Activated CD8-positive, alpha-beta memory T cell treated with anti-CD3 and anti-CD28 coated beads for 4 hours (primary cell): ENCODE results near the gene GPR39.

ENCODE experiments used
- DNase-seq, 2 donors: peaks; one replicate each; pipeline ENCODE4 v3.0.0-alpha.2; 2020; ENCODE audit warnings: low read depth in 2 of 2

GPR39 gene

GRCh38 chr2:132566379-132566778, 149.8 kb downstream of the GPR39 start:
- DNase-seq = no peak

- DNase-seq = no peak
Observed at GRCh38 chr2:132567682-132568081, 151.1 kb downstream of the GPR39 start.

DNA sequence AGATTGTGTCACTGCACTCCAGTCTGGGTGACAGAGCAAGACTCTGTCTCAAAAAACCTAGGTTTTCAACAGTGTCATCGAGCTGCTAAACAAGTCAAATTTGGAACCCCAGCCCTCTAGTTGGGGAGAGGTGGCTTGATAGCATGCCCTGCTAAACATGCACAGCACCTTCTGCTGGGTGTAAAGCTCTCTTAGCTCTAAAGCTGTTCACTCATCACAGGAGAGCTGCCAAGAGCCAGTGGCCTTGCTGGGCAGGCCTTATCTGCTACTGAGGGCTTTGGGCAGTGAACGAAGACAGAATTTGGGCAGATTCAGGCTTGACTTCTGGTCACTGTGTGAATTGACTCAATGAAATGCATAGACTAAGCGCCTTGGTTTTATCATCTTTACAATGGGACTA, 152.1 kb downstream of the GPR39 start:
- DNase-seq = no peak

DNA sequence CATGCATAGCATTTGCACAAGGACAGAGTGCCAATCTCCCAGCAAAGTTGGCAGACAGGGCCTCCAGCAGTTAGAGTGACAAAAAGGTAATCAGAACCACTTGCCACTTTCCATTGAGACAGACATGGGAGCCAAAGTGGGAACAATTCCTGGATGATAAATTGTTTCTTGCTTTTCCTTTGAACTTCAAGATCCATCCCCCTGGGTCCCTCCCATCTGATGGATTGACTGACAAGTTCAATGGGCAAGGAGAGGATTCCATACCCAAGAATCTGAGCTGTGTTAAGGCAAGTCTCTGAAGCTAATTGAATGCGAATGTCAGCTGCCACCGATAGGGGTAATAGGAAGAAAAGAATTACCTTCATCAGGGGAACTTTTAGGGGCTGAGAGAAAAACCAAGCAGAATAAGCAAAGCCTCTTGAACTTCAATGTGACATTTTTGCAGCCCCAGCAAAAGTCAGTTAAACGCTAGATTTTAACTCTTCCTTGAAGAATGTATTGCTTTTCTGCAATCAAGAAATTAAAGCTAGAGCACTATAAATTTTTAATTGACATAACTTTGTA, 156.9 kb downstream of the GPR39 start:
- DNase-seq = no peak

DNA sequence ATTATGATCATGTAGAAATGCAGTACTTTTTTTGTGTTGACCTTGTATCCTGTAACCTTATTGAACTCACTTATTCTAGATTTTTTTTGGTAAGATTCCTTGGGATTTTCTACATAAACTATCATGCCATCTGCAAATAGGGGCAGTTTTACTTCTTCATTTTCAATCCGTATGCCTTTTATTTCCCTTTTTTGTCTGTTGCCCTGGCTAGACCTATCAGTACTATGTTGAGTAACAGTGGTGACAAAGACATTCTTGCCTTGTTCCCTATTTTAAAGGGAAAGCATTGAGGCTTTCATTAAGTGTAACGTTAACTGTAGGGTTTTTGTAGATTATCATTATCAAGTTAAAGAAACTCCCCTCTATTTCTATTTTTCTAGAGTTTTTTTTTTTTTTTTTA, 161.1 kb downstream of the GPR39 start:
- no peak for DNase-seq

DNA sequence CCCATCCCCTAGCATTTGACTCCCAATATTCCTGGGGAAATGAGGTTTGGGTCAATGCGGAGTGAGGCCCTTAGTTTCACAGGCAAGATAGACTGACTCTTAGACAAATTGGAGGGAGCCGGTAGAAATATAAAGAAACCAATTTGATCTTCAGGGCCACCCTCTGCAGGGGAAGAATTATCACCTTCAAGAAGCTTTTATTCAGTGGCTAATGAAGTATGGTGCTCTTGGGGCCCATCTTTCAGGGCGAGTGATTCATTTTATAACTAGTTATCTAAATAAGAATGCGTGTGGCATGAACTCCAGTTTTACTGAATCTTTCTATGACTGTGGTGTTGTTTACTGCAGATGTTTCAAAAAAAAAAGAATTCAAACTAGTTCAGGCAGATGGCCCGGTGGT, 165.0 kb downstream of the GPR39 start:
- DNase-seq = no peak

GRCh38 chr2:132581991-132582738, 165.6 kb downstream of the GPR39 start:
- DNase-seq = no peak

DNA sequence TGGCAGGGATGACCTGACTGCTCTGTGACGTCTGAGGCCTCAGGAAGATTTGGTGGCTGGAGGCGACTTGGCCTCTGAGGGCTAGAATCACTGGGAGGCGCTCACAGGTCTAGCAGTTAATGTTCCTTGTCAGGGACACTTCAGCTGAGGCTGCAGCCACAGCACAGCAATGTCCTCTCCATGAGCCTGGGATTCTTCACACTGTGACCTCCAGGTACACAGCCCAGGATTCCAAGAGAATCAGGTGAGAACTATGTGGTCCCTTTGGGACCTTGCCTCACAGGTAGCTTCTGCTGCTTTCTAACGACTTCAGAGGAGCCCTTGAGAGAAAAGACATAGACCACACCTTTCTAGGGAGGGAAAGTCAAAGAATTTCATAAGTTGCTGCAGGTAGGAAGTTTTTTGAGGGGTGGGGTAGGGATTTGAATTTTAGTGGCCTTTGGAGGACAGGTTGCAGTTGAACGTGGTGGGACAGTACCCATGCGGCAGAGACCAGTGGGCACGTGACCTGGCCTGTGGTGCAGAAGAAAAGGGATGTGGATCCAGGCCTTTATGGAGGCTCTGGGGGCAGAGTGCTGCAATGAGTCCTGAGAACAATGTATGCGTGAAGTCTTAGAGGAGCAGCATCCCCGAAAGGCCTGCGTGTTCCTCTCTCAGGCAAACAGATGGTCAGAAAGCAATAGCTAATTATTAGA, 167.2 kb downstream of the GPR39 start:
- no peak for DNase-seq

DNA sequence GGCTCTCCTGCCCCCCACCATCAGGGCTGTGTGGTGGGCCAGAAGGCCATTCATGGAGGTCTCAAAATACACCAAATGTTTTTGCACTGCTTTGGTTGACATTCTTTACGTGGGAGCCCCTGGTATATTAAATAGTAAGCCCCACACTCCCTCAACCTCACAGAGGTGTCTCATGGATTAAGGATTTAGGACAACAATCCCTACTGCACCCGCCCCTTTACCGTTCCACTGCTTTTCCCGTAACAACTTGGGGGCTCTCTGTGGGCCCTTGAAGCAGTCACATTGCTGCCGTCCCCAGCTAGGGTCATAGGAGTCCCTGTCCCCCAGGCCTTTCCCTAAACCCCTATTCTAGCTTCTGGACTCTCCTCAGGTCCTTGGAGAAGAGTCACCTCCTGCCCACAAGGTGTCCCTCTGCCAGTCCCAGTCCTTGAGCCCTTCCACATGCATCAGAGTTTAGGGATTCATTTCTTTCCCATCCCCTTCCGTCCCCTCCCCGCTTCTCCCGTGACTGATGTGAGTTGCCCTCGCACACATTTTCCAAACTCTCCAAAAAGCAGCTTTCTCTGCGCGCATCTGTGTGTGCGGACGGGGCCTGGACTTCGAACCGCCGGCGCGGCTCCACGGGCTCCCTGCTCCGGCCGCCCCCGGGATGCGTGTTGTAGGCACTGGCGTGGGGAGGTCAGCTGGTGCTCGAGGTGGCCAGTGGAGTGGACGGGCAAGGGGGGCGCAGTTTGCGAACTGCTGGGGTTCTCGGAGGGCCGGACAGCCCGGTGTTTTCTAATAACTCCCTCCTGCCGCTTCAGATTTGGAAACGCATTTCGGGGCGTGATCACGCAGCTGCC, 168.6 kb downstream of the GPR39 start:
- no peak for DNase-seq

DNA sequence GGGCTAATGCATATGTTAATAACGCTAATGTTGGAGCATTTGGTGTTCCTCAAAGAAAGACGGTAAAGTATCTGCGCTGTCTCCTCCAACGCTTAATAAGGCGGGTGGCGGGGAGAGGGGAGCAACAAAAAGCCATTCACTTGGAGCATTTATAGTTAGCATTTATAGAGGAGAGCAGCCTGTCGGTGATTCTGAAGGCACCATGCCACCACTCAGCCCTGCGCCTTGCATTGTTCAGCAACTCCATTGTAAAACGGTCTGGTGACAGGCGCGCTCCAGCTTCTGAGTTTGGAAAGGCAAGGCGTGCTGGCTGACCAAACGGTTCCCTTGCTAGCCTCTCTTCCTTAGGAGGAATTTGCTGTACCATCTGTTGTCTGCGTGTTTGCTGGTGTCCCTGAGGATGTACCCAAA, 169.5 kb downstream of the GPR39 start:
- no peak for DNase-seq

- no peak for DNase-seq
Observed at GRCh38 chr2:132586835-132587234, 170.2 kb downstream of the GPR39 start.

DNA sequence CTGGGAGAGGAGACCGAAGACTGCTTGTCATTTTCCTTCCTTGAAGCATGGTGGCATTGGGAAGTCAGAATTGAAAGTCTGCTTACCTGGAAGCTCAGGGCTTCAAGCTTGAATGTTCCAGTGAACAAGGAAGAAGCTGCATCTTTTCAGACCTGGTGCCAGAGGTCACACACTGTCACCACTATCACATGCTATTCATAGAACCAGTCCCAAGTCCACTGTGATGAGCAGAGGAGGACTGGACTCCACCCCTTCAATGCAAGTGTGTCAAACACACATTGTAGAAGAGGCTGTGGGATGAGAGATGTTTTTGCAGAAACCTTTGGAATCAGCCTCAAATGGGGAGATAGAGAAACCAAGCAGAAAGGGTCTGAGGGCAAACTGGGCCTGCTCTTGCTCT, 172.0 kb downstream of the GPR39 start:
- DNase-seq = no peak

- DNase-seq = no peak
Observed at GRCh38 chr2:132589111-132589830, 172.7 kb downstream of the GPR39 start.

- no peak for DNase-seq
Observed at GRCh38 chr2:132589966-132590365, 173.4 kb downstream of the GPR39 start.

- DNase-seq = no peak
Observed at GRCh38 chr2:132593171-132593570, 176.6 kb downstream of the GPR39 start.

GRCh38 chr2:132595186-132595585, 178.6 kb downstream of the GPR39 start:
- DNase-seq = no peak

DNA sequence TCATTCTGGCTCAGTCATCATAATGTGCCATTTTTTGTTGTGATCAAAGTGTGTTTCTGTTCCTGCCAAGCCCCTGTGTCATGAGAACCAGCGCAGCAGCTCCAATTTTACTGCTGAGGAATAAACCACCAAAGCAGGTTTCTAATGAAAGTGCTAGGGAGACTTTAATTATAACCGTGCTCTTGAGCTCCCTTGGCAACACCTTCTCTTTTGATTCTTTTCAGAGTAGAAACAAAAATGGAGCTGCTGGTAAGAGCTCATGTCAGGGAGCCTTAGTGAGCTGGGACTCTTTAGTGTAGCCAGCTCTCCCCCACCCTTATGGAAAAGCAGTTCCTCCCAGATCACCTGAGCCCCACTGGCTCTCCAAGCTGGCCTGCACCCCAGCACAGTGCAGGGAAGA, 179.1 kb downstream of the GPR39 start:
- DNase-seq = no peak

DNA sequence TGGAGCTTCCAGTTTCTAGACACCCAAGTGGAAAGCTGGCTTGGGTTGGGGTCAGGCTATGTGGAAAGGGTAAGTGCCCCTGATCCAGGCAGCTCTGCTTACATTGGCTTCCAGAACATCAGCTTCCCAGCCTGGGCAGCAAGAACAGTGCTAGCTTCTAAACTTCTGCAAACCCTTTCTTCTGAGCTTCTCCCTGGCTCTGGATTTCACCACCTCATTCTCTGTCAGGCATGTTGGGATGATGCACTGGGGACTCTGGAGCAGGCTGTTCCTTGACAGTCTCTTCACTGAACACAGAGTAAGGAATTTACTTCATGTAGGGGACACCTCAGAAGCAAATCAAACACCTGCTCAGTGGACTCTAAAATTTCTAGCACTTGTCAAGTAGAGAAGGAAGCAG, 180.6 kb downstream of the GPR39 start:
- no peak for DNase-seq

- DNase-seq = no peak
Observed at GRCh38 chr2:132597831-132598230, 181.2 kb downstream of the GPR39 start.

- DNase-seq = no peak
Observed at GRCh38 chr2:132598536-132598935, 181.9 kb downstream of the GPR39 start.

DNA sequence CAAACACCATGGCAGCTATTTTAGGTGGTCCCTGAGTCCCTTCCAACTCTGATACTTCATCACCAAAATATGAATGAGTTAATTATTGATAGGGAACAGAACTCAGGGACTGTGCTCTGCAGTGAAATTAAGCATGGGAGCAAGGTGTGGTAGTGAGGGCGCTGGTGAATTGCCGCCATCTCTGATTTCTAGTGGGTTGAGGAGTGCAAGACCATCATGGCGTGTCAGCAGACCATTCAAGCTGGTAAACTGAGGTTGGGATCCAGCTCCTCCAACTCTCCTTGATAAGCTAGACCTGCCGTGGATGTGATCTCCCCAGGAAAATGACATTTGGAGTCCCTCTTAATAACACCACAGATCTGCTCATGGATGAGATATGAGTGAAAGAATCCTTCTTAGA, 183.0 kb downstream of the GPR39 start:
- no peak for DNase-seq

DNA sequence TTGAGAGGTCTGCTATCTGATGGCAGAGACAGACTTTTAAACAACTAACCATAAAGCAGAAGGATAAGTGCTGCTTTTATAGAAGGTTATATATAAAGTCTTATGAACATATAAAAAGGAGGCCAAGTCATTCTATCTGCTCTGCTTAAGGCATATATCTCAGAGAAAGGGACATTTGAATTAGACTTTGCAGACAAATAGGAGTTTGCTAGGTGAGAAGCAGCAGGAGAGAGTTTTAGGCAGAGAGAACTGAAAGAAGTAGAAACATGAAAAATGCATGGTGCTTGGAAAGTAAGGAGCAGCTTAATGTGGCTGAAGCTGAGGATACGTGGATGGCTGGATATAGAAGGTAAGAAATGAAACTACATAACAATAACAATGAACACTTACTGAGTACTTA, 188.0 kb downstream of the GPR39 start:
- no peak for DNase-seq
